Endothelial cell of umbilical vein (primary cell): ENCODE results near the gene BAZ1A.

Experiments used
- EZH2 ChIP-seq: IDR thresholded peaks from 2 replicates; pipeline ENCODE4 v1.6.1; 2012; ENCODE audit warnings: borderline replicate concordance, low read depth, mild to moderate bottlenecking, moderate library complexity, low read length, inconsistent platforms; ENCODE audit not compliant: severe bottlenecking
- GATA2 ChIP-seq: IDR thresholded peaks from 2 replicates; pipeline ENCODE4 v1.7.0; 2011; ENCODE audit warnings: low read depth, mild to moderate bottlenecking, moderate library complexity, mixed read lengths, low read length; ENCODE audit not compliant: insufficient read length, insufficient read depth
- JUN ChIP-seq: IDR thresholded peaks from 2 replicates; pipeline ENCODE4 v1.6.1; 2011; ENCODE audit warnings: borderline replicate concordance, low read depth; ENCODE audit not compliant: insufficient read length, insufficient read depth
- MYC ChIP-seq: IDR thresholded peaks from one replicate; pipeline ENCODE4 v1.6.1; 2011; ENCODE audit warnings: mild to moderate bottlenecking, low read depth, low read length
- POLR2A ChIP-seq: IDR thresholded peaks from 2 replicates; pipeline ENCODE4 v1.6.1; 2012; ENCODE audit warnings: low read depth, mild to moderate bottlenecking, control low read depth, low read length
- POLR2AphosphoS5 ChIP-seq: IDR thresholded peaks from 2 replicates; pipeline ENCODE4 v1.6.1; 2012; ENCODE audit warnings: low read depth, mild to moderate bottlenecking, control low read depth, low read length, moderate library complexity; ENCODE audit not compliant: insufficient read depth
- TF ChIP-seq, protein P1 (sequence below), 2 donors: IDR thresholded peaks; 1 replicate in 1 of 2; 2 replicates in 1 of 2; pipeline ENCODE4 v1.5.1; 2011; ENCODE audit warnings: low read length in 2 of 2, mild to moderate bottlenecking in 2 of 2, moderate library complexity in 2 of 2, control low read depth in 1 of 2, inconsistent platforms in 1 of 2, low read depth in 1 of 2; ENCODE audit not compliant: insufficient read depth in 1 of 2; ENCODE audit errors: extremely low read depth in 1 of 2

DNA sequence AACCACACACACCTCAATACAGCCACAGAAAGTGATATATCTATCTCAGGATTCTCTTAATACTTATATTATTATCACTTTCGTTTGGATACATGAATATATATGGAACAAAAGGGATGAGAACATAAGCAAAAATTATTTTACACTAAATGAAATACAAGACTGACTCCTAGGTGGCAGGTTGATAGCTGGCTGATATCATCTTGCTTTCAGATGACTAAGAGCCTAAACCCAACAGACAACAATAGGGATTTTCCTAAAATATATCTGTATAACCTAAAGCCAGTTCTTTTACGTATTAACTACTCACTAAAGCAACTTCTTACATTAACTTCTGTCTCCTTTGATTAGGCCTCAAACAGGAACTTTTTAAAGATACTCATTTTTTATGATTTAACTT is 65.1 kb downstream of the BAZ1A start:
- TF ChIP-seq JUN (no peak), POLR2AphosphoS5 (no peak), GATA2 (no peak), EZH2 (no peak), POLR2A (no peak), MYC (no peak)
- TF ChIP-seq, protein P1, sequence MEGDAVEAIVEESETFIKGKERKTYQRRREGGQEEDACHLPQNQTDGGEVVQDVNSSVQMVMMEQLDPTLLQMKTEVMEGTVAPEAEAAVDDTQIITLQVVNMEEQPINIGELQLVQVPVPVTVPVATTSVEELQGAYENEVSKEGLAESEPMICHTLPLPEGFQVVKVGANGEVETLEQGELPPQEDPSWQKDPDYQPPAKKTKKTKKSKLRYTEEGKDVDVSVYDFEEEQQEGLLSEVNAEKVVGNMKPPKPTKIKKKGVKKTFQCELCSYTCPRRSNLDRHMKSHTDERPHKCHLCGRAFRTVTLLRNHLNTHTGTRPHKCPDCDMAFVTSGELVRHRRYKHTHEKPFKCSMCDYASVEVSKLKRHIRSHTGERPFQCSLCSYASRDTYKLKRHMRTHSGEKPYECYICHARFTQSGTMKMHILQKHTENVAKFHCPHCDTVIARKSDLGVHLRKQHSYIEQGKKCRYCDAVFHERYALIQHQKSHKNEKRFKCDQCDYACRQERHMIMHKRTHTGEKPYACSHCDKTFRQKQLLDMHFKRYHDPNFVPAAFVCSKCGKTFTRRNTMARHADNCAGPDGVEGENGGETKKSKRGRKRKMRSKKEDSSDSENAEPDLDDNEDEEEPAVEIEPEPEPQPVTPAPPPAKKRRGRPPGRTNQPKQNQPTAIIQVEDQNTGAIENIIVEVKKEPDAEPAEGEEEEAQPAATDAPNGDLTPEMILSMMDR (IDR thresholded peaks at IDR 0.05; ENCODE audit: extremely low read depth in 1 of 2, insufficient read depth in 1 of 2, low read depth in 1 of 2, low read length in 2 of 2), result no peak
